ENCODE data around the gene GRB2. TPM values are rescaled to one million over a fixed set of nuclear protein-coding genes. Genes with fewer than 3 reads are reported as not detected.

Gene GRB2
- total RNA-seq, 1 experiment from 2014 or later = 101 TPM

DNA sequence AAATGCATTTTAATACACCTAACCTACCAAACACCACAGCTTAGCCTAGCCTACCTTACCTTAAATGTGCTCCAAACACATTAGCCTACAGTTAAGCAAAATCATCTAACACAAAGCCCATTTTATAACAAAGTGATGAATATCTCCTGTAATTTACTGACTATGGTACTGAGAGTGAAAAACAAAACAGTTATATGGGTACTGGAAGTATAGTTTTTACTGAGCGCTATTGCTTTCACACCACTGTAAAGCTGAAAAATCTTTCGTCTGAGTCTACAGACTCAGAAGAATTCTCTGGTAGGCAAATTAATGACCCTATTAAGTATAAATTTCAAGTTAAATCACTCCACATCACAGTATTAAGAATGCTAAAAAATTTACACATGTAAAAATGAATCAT, 3.5 kb downstream of the GRB2 start:
- Histone ChIP-seq H3K27me3 (replicated peaks; ENCODE audit: insufficient read depth, low read depth, low read length, poor library complexity) (no peaks in the 10 kb centered on the region), H3K27ac (ENCODE audit: low read depth, low read length, poor library complexity, severe bottlenecking) (no peak overlapping the region), H3K36me3 (ENCODE audit: insufficient read depth, low read length, poor library complexity, severe bottlenecking) (no peaks in the 10 kb centered on the region), H3K4me1 (ENCODE audit: insufficient read depth, low read length, poor library complexity, severe bottlenecking) (no peaks in the 10 kb centered on the region), H3K9me3 (ENCODE audit: low read depth, low read length, poor library complexity, severe bottlenecking) (no peaks in the 10 kb centered on the region), H3K4me3 (ENCODE audit: low read depth, low read length, poor library complexity, severe bottlenecking) (no peak overlapping the region)
- TF ChIP-seq, protein P1, sequence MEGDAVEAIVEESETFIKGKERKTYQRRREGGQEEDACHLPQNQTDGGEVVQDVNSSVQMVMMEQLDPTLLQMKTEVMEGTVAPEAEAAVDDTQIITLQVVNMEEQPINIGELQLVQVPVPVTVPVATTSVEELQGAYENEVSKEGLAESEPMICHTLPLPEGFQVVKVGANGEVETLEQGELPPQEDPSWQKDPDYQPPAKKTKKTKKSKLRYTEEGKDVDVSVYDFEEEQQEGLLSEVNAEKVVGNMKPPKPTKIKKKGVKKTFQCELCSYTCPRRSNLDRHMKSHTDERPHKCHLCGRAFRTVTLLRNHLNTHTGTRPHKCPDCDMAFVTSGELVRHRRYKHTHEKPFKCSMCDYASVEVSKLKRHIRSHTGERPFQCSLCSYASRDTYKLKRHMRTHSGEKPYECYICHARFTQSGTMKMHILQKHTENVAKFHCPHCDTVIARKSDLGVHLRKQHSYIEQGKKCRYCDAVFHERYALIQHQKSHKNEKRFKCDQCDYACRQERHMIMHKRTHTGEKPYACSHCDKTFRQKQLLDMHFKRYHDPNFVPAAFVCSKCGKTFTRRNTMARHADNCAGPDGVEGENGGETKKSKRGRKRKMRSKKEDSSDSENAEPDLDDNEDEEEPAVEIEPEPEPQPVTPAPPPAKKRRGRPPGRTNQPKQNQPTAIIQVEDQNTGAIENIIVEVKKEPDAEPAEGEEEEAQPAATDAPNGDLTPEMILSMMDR (conservative IDR thresholded peaks at IDR 0.05; ENCODE audit: low read depth, low read length) = no peak
- TF ChIP-seq EZH2 (IDR thresholded peaks at IDR 0.05; ENCODE audit: borderline replicate concordance, low read depth, low read length, poor library complexity, severe bottlenecking) = no peak
- intact Hi-C loops (cut with micrococcal nuclease; ENCODE audit: unreplicated experiment) = loop anchor here (10.0 kb wide), 1 partner anchor 367 kb away; no protein-coding TSS in a partner anchor
- ChIA-PET POLR2A (ENCODE audit: low non-redundant PET) (no interaction called here), CTCF (interaction anchor here (0.8 kb wide), 1 partner anchor 79 kb away, joined by 3 read pairs; no protein-coding TSS in a partner anchor)
- BruUV-seq (replicated peaks) = no TSS peak
- DNase-seq (ENCODE audit: low spot score) = no peak

DNA sequence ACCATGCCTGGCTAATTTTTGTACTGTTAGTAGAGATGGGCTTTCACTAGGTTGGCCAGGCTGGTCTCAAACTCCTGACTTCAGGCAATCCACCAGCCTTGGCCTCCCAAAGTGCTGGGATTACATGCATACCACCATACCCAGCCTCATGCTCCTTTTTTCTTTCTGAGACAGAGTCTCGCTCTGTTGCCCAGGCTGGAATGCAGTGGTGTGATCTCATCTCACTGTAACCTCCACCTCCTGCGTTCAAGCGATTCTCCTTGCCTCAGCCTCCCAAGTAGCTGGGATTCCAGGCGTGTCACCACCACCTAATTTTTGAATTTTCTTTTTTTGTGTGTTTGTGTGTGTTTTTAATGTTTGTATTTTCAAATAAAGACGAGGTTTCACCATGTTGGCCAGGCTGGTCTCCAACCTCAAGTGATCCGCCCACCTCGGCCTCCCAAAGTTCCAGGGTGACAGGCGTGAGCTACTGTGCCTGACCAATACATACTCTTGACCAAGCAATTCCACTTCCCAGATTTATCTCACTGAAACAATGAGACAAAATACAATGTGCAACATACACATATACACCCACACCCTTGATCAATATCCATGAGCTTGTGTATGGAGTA, 5.0 kb downstream of the GRB2 start:
- Histone ChIP-seq H3K36me3 (ENCODE audit: insufficient read depth, low read length, poor library complexity, severe bottlenecking) (no peaks in the 10 kb centered on the region), H3K9me3 (ENCODE audit: low read depth, low read length, poor library complexity, severe bottlenecking) (no peaks in the 10 kb centered on the region), H3K27me3 (replicated peaks; ENCODE audit: insufficient read depth, low read depth, low read length, poor library complexity) (no peaks in the 10 kb centered on the region), H3K4me1 (ENCODE audit: insufficient read depth, low read length, poor library complexity, severe bottlenecking) (peaks cover 3% of the 10 kb centered on the region), H3K27ac (ENCODE audit: low read depth, low read length, poor library complexity, severe bottlenecking) (no peak overlapping the region), H3K4me3 (ENCODE audit: low read depth, low read length, poor library complexity, severe bottlenecking) (no peak overlapping the region)
- TF ChIP-seq EZH2 (IDR thresholded peaks at IDR 0.05; ENCODE audit: borderline replicate concordance, low read depth, low read length, poor library complexity, severe bottlenecking) = no peak
- TF ChIP-seq, protein P1 (conservative IDR thresholded peaks at IDR 0.05; ENCODE audit: low read depth, low read length) = no peak
- BruUV-seq (replicated peaks) = no TSS peak
- DNase-seq (ENCODE audit: low spot score) = no peak
- intact Hi-C loops (cut with micrococcal nuclease; ENCODE audit: unreplicated experiment) = loop anchor here (10.0 kb wide), 1 partner anchor 366 kb away; no protein-coding TSS in a partner anchor
- ChIA-PET CTCF (no interaction called here), POLR2A (ENCODE audit: low non-redundant PET) (no interaction called here)

DNA sequence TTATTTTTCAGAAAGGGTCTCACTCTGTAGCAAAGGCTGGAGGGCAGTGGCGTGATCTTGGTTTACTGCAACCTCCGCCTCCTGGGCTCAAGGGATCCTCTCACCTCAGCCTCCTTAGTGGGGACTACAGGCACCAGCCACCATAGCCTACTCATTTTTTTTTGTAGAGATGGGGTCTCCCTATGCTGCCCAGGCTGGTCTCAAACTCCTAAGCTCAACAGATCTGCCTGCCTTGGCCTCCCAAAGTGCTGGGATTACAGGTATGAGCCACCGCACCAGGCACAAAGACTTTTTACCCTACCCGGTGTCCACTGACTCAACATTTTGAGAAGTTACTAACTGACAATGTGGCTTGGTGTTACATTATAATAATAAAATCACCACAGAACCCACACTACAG, 7.2 kb downstream of the GRB2 start:
- Histone ChIP-seq H3K4me3 (ENCODE audit: low read depth, low read length, poor library complexity, severe bottlenecking) (no peak overlapping the region), H3K4me1 (ENCODE audit: insufficient read depth, low read length, poor library complexity, severe bottlenecking) (peaks cover 9% of the 10 kb centered on the region), H3K27me3 (replicated peaks; ENCODE audit: insufficient read depth, low read depth, low read length, poor library complexity) (no peaks in the 10 kb centered on the region), H3K36me3 (ENCODE audit: insufficient read depth, low read length, poor library complexity, severe bottlenecking) (no peaks in the 10 kb centered on the region), H3K27ac (ENCODE audit: low read depth, low read length, poor library complexity, severe bottlenecking) (no peak overlapping the region), H3K9me3 (ENCODE audit: low read depth, low read length, poor library complexity, severe bottlenecking) (no peaks in the 10 kb centered on the region)
- ChIA-PET CTCF (no interaction called here), POLR2A (ENCODE audit: low non-redundant PET) (no interaction called here)
- intact Hi-C loops (cut with micrococcal nuclease; ENCODE audit: unreplicated experiment) = no loop called here
- BruUV-seq (replicated peaks) = no TSS peak
- no peak for DNase-seq (ENCODE audit: low spot score)
- TF ChIP-seq, protein P1 (conservative IDR thresholded peaks at IDR 0.05; ENCODE audit: low read depth, low read length) = no peak
- no peak for TF ChIP-seq EZH2 (IDR thresholded peaks at IDR 0.05; ENCODE audit: borderline replicate concordance, low read depth, low read length, poor library complexity, severe bottlenecking)

Data from A673 (cell line).